ENCODE measurements around the gene SLC30A9.

SLC30A9 gene

GRCh38 chr4:42132099-42132498 lies 141.8 kb downstream of the SLC30A9 start:
- FAIRE-seq (no peak), DNase-seq (ENCODE audit: insufficient read length, low spot score) (no peak)

GRCh38 chr4:42133006-42133405 lies 142.7 kb downstream of the SLC30A9 start:
- DNase-seq (ENCODE audit: insufficient read length, low spot score) (no peak), FAIRE-seq (no peak)

- DNase-seq (ENCODE audit: insufficient read length, low spot score) = no peak
- FAIRE-seq = no peak
Measured at GRCh38 chr4:42136371-42136770, 146.0 kb downstream of the SLC30A9 start.

Data from HTR-8/SVneo (cell line).